HG03342 (cell line): ENCODE results near the gene ALDOA.

ENCODE experiments used
- ATAC-seq: cut with Tn5 transposase; IDR thresholded peaks from one replicate; pipeline ENCODE4 v1.9.1; 2021; ENCODE audit warnings: mild to moderate bottlenecking, moderate library complexity; ENCODE audit not compliant: unreplicated experiment

Gene ALDOA

GRCh38 chr16:30068750-30069610 is 3.4 kb downstream of the ALDOA start:
- no peak for ATAC-seq

DNA sequence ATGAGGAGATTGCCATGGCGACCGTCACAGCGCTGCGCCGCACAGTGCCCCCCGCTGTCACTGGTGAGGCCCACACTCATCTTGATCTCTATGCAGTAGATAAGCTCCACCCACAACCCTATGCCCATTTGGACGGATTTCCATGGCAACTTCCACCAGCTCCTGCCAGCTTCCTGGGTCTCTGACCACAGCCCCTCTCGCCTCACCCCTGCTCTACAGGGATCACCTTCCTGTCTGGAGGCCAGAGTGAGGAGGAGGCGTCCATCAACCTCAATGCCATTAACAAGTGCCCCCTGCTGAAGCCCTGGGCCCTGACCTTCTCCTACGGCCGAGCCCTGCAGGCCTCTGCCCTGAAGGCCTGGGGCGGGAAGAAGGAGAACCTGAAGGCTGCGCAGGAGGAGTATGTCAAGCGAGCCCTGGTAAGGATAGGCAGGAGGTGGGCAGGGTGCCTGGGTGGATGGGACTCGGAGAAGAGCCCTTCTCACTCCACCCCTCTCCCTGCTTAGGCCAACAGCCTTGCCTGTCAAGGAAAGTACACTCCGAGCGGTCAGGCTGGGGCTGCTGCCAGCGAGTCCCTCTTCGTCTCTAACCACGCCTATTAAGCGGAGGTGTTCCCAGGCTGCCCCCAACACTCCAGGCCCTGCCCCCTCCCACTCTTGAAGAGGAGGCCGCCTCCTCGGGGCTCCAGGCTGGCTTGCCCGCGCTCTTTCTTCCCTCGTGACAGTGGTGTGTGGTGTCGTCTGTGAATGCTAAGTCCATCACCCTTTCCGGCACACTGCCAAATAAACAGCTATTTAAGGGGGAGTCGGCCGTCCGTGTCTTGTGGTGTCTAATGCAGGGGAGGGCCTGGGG is 4.3 kb downstream of the ALDOA start:
- no peak for ATAC-seq

GRCh38 chr16:30070490-30070889 is 4.9 kb downstream of the ALDOA start:
- no peak for ATAC-seq

GRCh38 chr16:30075503-30076275 is 10.1 kb downstream of the ALDOA start, which contains the start of gene PPP4C:
Gene PPP4C (plus strand): TSS chr16:30075994. CDS start chr16:30076378, 384 bp downstream.
- peak; percentile 65 for ATAC-seq

- peak; percentile 25 for ATAC-seq
Observed at GRCh38 chr16:30076276-30076791, 10.8 kb downstream of the ALDOA start.

- no peak for ATAC-seq
Observed at GRCh38 chr16:30077656-30078055, 12.1 kb downstream of the ALDOA start.

DNA sequence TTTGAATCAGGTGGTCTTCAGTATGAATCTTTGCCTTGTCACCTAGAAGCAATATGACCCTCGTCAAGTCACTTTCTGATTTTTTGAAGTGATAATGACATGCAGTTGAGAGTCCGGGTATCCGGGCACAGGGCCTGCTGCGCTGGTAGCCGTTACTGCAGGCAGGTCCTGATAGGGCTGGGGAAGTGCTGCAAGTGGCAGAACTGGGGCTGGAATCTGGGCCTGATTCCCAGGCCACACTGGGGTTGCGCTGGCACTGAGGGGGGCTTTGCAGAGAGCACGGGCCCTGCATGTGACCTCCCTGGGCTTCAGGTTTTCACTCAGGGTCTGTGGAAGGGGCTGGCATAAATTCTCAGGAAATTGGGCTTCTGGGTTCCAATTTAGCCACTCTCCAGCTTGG is 13.2 kb downstream of the ALDOA start:
- ATAC-seq, result no peak

- ATAC-seq, result no peak
Observed at GRCh38 chr16:30079480-30079879, 13.9 kb downstream of the ALDOA start.

- ATAC-seq, result no peak
Observed at GRCh38 chr16:30082545-30083090, 17.1 kb downstream of the ALDOA start.

DNA sequence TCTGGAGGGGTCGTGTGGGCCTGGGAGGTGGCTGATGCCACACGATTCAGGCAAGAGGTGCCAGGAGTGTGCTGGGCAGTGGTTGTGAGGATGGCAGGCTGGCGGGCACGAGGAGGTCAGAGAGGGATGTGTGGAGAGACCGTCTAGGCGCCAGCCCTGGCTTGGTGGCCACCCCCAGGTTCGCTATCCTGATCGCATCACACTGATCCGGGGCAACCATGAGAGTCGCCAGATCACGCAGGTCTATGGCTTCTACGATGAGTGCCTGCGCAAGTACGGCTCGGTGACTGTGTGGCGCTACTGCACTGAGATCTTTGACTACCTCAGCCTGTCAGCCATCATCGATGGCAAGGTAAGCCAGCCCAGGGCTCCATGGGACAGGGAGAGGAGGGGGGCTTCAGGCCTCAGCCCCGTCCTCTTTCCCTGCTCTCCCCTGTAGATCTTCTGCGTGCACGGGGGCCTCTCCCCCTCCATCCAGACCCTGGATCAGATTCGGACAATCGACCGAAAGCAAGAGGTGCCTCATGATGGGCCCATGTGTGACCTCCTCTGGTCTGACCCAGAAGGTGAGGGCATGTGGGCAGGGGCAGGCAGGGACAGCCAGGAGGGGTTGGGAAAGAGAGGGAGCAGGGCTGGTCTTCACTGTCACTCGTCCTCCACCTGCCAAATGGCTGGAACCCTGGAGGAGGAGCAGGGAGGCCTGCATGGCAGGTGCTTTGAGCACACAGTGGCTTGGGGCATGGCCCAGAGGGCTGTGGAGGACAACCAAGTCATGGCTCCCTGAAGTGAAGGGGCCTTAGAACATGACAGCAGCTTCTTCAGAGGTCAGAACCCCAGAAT is 17.9 kb downstream of the ALDOA start:
- no peak for ATAC-seq

DNA sequence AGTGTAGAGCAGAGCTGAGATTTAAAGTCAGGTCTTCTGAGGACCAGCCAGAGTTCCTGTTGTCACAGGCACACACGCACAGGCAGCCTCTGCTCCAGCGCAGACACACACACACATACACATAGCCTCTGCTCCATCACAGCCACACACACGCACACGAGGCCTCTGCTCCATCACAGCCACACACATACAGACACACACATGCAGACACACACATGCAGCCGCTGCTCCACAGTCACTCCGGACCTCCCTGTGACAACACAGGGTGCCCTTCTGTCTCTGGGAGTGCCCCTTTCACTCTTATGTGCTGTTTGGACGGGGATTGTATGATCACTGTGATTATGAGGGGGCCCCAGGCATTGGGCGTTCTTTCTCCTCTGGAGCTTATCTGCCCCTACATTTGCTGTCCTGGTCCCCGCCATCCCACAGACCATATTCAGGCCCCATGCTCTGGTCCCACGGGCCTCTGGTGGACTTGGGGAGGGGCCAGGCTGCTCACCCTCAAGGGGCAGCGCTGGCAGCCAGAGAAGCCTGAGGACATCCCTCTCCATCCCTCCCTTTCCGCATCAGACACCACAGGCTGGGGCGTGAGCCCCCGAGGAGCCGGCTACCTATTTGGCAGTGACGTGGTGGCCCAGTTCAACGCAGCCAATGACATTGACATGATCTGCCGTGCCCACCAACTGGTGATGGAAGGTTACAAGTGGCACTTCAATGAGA is 18.7 kb downstream of the ALDOA start:
- no peak for ATAC-seq

GRCh38 chr16:30084816-30085159 is 19.2 kb downstream of the ALDOA start:
- ATAC-seq, result no peak

- no peak for ATAC-seq
Observed at GRCh38 chr16:30085247-30085646, 19.7 kb downstream of the ALDOA start.

GRCh38 chr16:30085820-30086219 is 20.3 kb downstream of the ALDOA start:
- no peak for ATAC-seq

GRCh38 chr16:30086291-30087140 is 21.0 kb downstream of the ALDOA start:
- no peak for ATAC-seq

- ATAC-seq, result no peak
Observed at GRCh38 chr16:30087181-30087898, 21.8 kb downstream of the ALDOA start.

GRCh38 chr16:30088237-30088831 is 22.8 kb downstream of the ALDOA start:
- no peak for ATAC-seq
